Measurements from ENCODE around the gene HS6ST1. TPM values are rescaled to one million over a fixed set of nuclear protein-coding genes. Genes with fewer than 3 reads are reported as not detected.
A peak's percentile ranks its signal among the peaks of the same experiment; 100 is the strongest.
"Not testable (repeated sequence)": the region's sequence is repeated elsewhere in the genome, so short reads cannot be mapped to it uniquely, and the experiment has no call there.

Gene HS6ST1
- total RNA-seq, 1 experiment from 2014 or later = 21.5 TPM

GRCh38 chr2:128319631-128320191 lies 1.0 kb upstream of the HS6ST1 start:
- Histone ChIP-seq H3K9ac (ENCODE audit: low read length) (no peak overlapping the region), H3F3A (ENCODE audit: low read length, unreplicated experiment) (no peaks in the 10 kb centered on the region), H4K20me1 (ENCODE audit: low read length) (peaks cover 25% of the 10 kb centered on the region), H3K27ac (ENCODE audit: low read length) (no peak overlapping the region), H3K79me2 (ENCODE audit: low read length) (peaks cover 31% of the 10 kb centered on the region), H3K4me2 (ENCODE audit: low read length) (peak overlapping the region; percentile 98), H3K36me3 (ENCODE audit: low read depth, low read length) (no peaks in the 10 kb centered on the region), H3K4me3 (ENCODE audit: low read length) (no peak overlapping the region), H3K4me1 (ENCODE audit: insufficient read depth, low read length) (peaks cover 8% of the 10 kb centered on the region; the same call in 1 of the 2 replicates), H3K9me3 (ENCODE audit: low read length) (no peaks in the 10 kb centered on the region), H3K9me2 (replicated peaks; ENCODE audit: low read length) (no peaks in the 10 kb centered on the region), H2AFZ (ENCODE audit: low read length) (peak overlapping the region; percentile 95), H3K27me3 (ENCODE audit: low read length) (no peaks in the 10 kb centered on the region)
- POLR2A ChIA-PET (ENCODE audit: unreplicated experiment) = no interaction called here
- BruUV-seq (replicated peaks) = no TSS peak
- intact Hi-C loops (cut with micrococcal nuclease) = no loop called here
- TF ChIP-seq EZH2 (IDR thresholded peaks at IDR 0.05; ENCODE audit: low read length, unreplicated experiment) (no peak), EZH2phosphoT487 (IDR thresholded peaks at IDR 0.05; ENCODE audit: borderline replicate concordance, low read length) (no peak)
- TF ChIP-seq, protein P1, sequence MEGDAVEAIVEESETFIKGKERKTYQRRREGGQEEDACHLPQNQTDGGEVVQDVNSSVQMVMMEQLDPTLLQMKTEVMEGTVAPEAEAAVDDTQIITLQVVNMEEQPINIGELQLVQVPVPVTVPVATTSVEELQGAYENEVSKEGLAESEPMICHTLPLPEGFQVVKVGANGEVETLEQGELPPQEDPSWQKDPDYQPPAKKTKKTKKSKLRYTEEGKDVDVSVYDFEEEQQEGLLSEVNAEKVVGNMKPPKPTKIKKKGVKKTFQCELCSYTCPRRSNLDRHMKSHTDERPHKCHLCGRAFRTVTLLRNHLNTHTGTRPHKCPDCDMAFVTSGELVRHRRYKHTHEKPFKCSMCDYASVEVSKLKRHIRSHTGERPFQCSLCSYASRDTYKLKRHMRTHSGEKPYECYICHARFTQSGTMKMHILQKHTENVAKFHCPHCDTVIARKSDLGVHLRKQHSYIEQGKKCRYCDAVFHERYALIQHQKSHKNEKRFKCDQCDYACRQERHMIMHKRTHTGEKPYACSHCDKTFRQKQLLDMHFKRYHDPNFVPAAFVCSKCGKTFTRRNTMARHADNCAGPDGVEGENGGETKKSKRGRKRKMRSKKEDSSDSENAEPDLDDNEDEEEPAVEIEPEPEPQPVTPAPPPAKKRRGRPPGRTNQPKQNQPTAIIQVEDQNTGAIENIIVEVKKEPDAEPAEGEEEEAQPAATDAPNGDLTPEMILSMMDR (conservative IDR thresholded peaks at IDR 0.05; ENCODE audit: low read depth, low read length) = no peak
- CTCF ChIA-PET = no interaction called here
- DNase-seq (no peak), ATAC-seq (no peak)

DNA sequence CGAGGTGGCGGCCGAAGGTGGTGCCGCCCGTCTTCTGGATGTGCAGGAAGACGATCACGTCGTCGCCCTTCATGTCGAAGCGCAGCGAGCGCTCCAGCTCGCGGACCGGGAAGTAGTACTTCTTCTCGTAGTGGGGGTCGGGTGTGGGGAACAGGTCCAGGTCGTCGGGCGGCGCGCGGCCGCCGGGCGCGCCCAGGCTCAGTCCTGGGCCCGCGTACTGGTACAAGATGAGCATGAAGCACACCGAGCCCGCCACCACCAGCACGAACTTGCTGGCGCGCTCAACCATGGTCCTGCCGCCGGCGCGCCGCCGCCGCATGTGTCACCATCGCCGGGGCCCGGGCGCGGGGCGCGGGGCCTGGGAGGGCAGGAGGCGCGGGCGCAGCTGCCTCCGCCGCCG lies 423 bp downstream of the HS6ST1 start:
- H3K27ac ChIP-seq (ENCODE audit: low read length); POLR2A ChIA-PET (ENCODE audit: unreplicated experiment); H3K9me3 ChIP-seq (ENCODE audit: low read length); DNase-seq; CTCF ChIA-PET; H3F3A ChIP-seq (ENCODE audit: low read length, unreplicated experiment); H3K36me3 ChIP-seq (ENCODE audit: low read depth, low read length); BruUV-seq (replicated peaks); H3K9me2 ChIP-seq (replicated peaks; ENCODE audit: low read length); H2AFZ ChIP-seq (ENCODE audit: low read length); H3K9ac ChIP-seq (ENCODE audit: low read length); H3K27me3 ChIP-seq (ENCODE audit: low read length); intact Hi-C loops (cut with micrococcal nuclease); H3K4me1 ChIP-seq (ENCODE audit: insufficient read depth, low read length): not testable (repeated sequence)
- H3K79me2 ChIP-seq (ENCODE audit: low read length) = peaks cover 45% of the 10 kb centered on the region
- peak overlapping the region; percentile 100 for H3K4me2 ChIP-seq (ENCODE audit: low read length)
- peak; percentile 7 for ATAC-seq
- H4K20me1 ChIP-seq (ENCODE audit: low read length) = peaks cover 28% of the 10 kb centered on the region
- peak overlapping the region; percentile 91; the same call in 1 of the 2 replicates for H3K4me3 ChIP-seq (ENCODE audit: low read length)

DNA sequence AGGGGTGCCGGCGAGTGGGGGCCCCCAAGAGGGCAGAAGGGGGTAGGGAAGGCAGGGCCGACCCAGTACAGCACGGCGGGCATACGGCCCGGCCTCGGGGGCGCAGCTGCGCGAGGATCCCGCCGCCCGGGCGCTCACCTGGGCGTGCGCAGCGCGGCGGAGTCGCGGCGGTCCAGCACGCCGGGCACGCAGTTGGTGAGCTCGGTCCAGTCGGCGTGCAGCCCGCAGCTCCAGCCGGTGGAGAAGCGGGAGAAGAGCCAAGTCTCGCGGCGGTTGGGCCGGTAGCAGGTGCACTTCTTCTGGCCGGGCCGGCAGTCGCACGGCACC lies 806 bp downstream of the HS6ST1 start:
- Histone ChIP-seq H3K79me2 (ENCODE audit: low read length) (peaks cover 49% of the 10 kb centered on the region), H3K9ac (ENCODE audit: low read length) (peak overlapping the region; percentile 63), H2AFZ (ENCODE audit: low read length) (peak overlapping the region; percentile 50; the same call in 1 of the 2 replicates), H3K4me3 (ENCODE audit: low read length) (peak overlapping the region; percentile 91), H4K20me1 (ENCODE audit: low read length) (peaks cover 30% of the 10 kb centered on the region), H3K4me2 (ENCODE audit: low read length) (peak overlapping the region; percentile 100)
- H3K27ac ChIP-seq (ENCODE audit: low read length); H3K9me2 ChIP-seq (replicated peaks; ENCODE audit: low read length); DNase-seq; BruUV-seq (replicated peaks); intact Hi-C loops (cut with micrococcal nuclease); H3K27me3 ChIP-seq (ENCODE audit: low read length); POLR2A ChIA-PET (ENCODE audit: unreplicated experiment); H3K9me3 ChIP-seq (ENCODE audit: low read length); ATAC-seq; H3K4me1 ChIP-seq (ENCODE audit: insufficient read depth, low read length); H3K36me3 ChIP-seq (ENCODE audit: low read depth, low read length); H3F3A ChIP-seq (ENCODE audit: low read length, unreplicated experiment): not testable (repeated sequence)
- CTCF ChIA-PET = interaction anchor here (0.7 kb wide), 1 partner anchor 28 kb away, joined by 4 read pairs; no protein-coding TSS in a partner anchor

All from PC-3 (cell line).